Smooth muscle cell (in vitro differentiated cells): ENCODE data around the gene MCF2L. TPM values are rescaled to one million over a fixed set of nuclear protein-coding genes. Genes with fewer than 3 reads are reported as not detected.

Source experiments
- DNase-seq: peaks from one replicate; lab custom pipeline; 2025; ENCODE audit not compliant: unreplicated experiment; lab: John Stamatoyannopoulos, UW
- H2AFZ ChIP-seq: fragments of 200-600 bp; sonication (generic); 2 replicates; pipeline ENCODE4 v1.6.0; 2016; ENCODE audit warnings: antibody characterized with exemption, low read depth, mild to moderate bottlenecking
- H3F3A ChIP-seq: fragments of 200-600 bp; sonication (generic); 2 replicates; pipeline ENCODE4 v1.6.0; 2017; ENCODE audit warnings: antibody characterized with exemption, low read depth
- H3K27ac ChIP-seq: fragments of 200-600 bp; sonication (generic); 2 replicates; pipeline ENCODE4 v1.5.1; 2016; ENCODE audit warnings: low read depth, mild to moderate bottlenecking
- H3K27me3 ChIP-seq: fragments of 200-600 bp; sonication (generic); 2 replicates; pipeline ENCODE4 v1.6.1; 2016; ENCODE audit warnings: low read depth, mild to moderate bottlenecking
- H3K36me3 ChIP-seq: fragments of 200-600 bp; sonication (generic); 2 replicates; pipeline ENCODE4 v1.5.1; 2016; ENCODE audit warnings: low read depth
- H3K4me1 ChIP-seq: fragments of 200-600 bp; sonication (generic); 2 replicates; pipeline ENCODE4 v1.5.1; 2016; ENCODE audit warnings: low read depth
- H3K4me2 ChIP-seq: fragments of 200-600 bp; sonication (generic); 2 replicates; pipeline ENCODE4 v1.6.0; 2016; ENCODE audit warnings: mild to moderate bottlenecking
- H3K4me3 ChIP-seq: fragments of 200-600 bp; sonication (generic); 2 replicates; pipeline ENCODE4 v1.5.1; 2016; ENCODE audit warnings: mild to moderate bottlenecking
- H3K79me2 ChIP-seq: fragments of 200-600 bp; sonication (generic); 2 replicates; pipeline ENCODE4 v1.6.0; 2016; ENCODE audit warnings: low read depth, mild to moderate bottlenecking
- H3K9ac ChIP-seq: fragments of 200-600 bp; sonication (generic); 2 replicates; pipeline ENCODE4 v1.6.0; 2016; ENCODE audit warnings: low read depth
- H3K9me3 ChIP-seq: fragments of 200-600 bp; sonication (generic); replicated peaks from 2 replicates; pipeline ENCODE4 v1.5.1; 2016; ENCODE audit warnings: low read depth
- H4K20me1 ChIP-seq: fragments of 200-600 bp; sonication (generic); 2 replicates; pipeline ENCODE4 v1.6.0; 2016; ENCODE audit warnings: low read depth
- WGBS: methylation state at CpG from one replicate; pipeline ENCODE4 v1.1.7; 2016; ENCODE audit warnings: low lambda C conversion rate; 5-methylcytosine and 5-hydroxymethylcytosine counted together
- polyA plus RNA-seq: library from polyadenylated mRNA; unstranded; fragments of >200 nt; fragmentation: Nextera tagmentation; extraction: Ambion mirVana; gene quantifications from 2 replicates; pipeline ENCODE4 v1.2.1, GENCODE V29; 2016
- total RNA-seq: library from RNA; depleted of rRNA; stranded (reverse); fragments of >200 nt; gene quantifications from 2 replicates; pipeline ENCODE4 v1.2.3, GENCODE V29; 2014
- TF ChIP-seq, protein P1 (sequence below): fragments of 200-600 bp; sonication (generic); IDR thresholded peaks from 2 replicates; pipeline ENCODE4 v1.5.1; 2017; ENCODE audit warnings: borderline replicate concordance, mild to moderate bottlenecking, antibody characterized with exemption; ENCODE audit not compliant: insufficient read depth, poor library complexity, severe bottlenecking

MCF2L gene
- total and polyA plus RNA-seq, 2 experiments from 2014 or later: 0.54 to 7.6 TPM

DNA sequence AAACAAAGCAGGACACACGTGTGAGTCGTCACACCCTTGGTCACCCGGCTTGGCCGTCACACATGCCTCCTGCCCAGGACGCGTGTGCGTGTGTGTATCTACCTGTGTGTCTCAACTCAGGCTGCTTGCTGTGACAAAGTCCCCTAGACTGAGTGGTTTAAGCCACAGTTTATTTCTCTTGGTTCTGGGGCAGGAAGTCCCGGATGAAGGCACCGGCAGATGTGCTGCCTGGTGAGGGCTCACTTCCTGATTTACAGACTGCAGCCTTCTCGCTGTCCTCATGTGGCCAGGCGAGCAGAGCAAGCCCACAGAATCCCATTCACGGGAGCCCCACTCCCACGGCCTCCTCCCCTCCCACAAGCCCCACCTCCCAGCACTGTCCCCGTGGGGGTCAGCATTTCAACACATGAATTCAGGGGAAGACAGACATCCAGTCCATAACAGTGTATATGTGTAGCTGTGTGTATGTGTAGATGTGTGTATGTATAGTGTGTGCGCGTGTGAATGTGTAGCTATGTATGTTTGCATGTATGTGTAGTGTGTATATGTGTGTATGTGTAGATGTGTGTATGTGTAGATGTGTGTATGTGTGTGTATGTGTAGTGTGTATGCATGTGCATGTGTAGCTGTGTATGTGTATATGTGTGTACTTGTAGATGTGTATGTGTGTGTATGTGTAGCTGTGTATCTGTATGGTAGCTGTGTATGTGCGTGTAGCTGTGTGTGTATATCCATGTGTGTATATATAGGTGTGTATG, 51.5 kb downstream of the MCF2L start:
- H3K9me3 ChIP-seq: no peaks in the 10 kb centered on the region
- H4K20me1 ChIP-seq: no peaks in the 10 kb centered on the region
- no peak overlapping the region for H3K9ac ChIP-seq
- H3K4me3 ChIP-seq: no peak overlapping the region
- no peak overlapping the region for H2AFZ ChIP-seq
- no peaks in the 10 kb centered on the region for H3F3A ChIP-seq
- TF ChIP-seq, protein P1, sequence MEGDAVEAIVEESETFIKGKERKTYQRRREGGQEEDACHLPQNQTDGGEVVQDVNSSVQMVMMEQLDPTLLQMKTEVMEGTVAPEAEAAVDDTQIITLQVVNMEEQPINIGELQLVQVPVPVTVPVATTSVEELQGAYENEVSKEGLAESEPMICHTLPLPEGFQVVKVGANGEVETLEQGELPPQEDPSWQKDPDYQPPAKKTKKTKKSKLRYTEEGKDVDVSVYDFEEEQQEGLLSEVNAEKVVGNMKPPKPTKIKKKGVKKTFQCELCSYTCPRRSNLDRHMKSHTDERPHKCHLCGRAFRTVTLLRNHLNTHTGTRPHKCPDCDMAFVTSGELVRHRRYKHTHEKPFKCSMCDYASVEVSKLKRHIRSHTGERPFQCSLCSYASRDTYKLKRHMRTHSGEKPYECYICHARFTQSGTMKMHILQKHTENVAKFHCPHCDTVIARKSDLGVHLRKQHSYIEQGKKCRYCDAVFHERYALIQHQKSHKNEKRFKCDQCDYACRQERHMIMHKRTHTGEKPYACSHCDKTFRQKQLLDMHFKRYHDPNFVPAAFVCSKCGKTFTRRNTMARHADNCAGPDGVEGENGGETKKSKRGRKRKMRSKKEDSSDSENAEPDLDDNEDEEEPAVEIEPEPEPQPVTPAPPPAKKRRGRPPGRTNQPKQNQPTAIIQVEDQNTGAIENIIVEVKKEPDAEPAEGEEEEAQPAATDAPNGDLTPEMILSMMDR: no peak
- no peak overlapping the region for H3K27ac ChIP-seq
- DNase-seq: no peak
- H3K36me3 ChIP-seq: no peaks in the 10 kb centered on the region
- H3K4me2 ChIP-seq: no peak overlapping the region
- no peaks in the 10 kb centered on the region for H3K27me3 ChIP-seq
- peaks cover 20% of the 10 kb centered on the region for H3K4me1 ChIP-seq
- no peaks in the 10 kb centered on the region for H3K79me2 ChIP-seq
- 84% methylated on average over 17 of the region's 17 CpGs for WGBS

DNA sequence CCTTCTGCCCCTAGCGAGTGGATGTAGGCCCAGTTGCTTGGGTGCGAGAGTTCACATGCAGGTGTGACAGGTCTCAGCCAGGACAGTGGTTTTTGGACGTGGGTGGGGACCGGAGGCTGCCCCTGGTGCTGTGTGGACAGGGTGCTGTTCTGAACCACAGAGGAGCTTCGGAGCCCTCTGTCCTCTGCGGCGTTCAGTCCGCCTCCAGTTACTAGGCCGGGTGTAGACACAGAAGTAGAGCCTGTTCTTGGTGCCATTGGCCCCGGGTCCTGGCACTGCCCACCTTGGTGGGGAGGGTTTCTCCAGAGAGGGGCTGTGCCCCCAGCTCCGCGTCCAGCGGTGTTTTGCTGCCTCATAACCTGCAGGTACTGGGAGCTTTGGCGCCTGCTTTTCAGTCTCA, 52.4 kb downstream of the MCF2L start:
- peaks cover 20% of the 10 kb centered on the region for H3K4me1 ChIP-seq
- DNase-seq: no peak
- H3K36me3 ChIP-seq: no peaks in the 10 kb centered on the region
- no peaks in the 10 kb centered on the region for H3K79me2 ChIP-seq
- H2AFZ ChIP-seq: no peak overlapping the region
- H3K27ac ChIP-seq: no peak overlapping the region
- no peak overlapping the region for H3K4me3 ChIP-seq
- 92% methylated on average over 14 of the region's 14 CpGs for WGBS
- no peak overlapping the region for H3K4me2 ChIP-seq
- no peaks in the 10 kb centered on the region for H4K20me1 ChIP-seq
- H3K27me3 ChIP-seq: no peaks in the 10 kb centered on the region
- TF ChIP-seq, protein P1: no peak
- no peaks in the 10 kb centered on the region for H3K9me3 ChIP-seq
- H3K9ac ChIP-seq: no peak overlapping the region
- no peaks in the 10 kb centered on the region for H3F3A ChIP-seq

DNA sequence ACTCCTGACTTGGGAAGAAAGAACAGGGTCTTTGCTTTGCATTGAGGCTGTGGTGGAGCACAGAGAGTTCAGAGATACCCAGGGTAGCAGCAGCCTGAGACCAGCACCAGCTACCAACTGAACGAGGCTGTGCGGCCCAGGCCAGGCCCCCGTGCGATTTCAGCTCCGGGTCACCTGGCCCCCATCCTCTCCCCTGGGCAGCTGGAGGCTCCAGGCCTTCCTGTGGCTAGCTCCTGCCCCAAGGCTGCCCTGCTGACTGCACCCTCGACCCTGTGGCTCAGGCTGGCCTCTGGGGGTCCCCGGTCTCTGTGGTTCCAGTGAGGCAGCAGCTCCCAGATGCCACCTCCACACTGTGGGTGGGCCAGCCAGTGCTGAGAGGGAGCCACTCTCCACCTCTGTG, 52.8 kb downstream of the MCF2L start:
- no peaks in the 10 kb centered on the region for H3F3A ChIP-seq
- peaks cover 20% of the 10 kb centered on the region for H3K4me1 ChIP-seq
- no peaks in the 10 kb centered on the region for H3K36me3 ChIP-seq
- WGBS: 86% methylated on average over 7 of the region's 7 CpGs
- no peaks in the 10 kb centered on the region for H4K20me1 ChIP-seq
- H3K4me3 ChIP-seq: no peak overlapping the region
- H3K27ac ChIP-seq: no peak overlapping the region
- no peak for DNase-seq
- TF ChIP-seq, protein P1: no peak
- no peak overlapping the region for H3K4me2 ChIP-seq
- no peak overlapping the region for H3K9ac ChIP-seq
- no peaks in the 10 kb centered on the region for H3K27me3 ChIP-seq
- no peak overlapping the region for H2AFZ ChIP-seq
- H3K9me3 ChIP-seq: no peaks in the 10 kb centered on the region
- no peaks in the 10 kb centered on the region for H3K79me2 ChIP-seq

DNA sequence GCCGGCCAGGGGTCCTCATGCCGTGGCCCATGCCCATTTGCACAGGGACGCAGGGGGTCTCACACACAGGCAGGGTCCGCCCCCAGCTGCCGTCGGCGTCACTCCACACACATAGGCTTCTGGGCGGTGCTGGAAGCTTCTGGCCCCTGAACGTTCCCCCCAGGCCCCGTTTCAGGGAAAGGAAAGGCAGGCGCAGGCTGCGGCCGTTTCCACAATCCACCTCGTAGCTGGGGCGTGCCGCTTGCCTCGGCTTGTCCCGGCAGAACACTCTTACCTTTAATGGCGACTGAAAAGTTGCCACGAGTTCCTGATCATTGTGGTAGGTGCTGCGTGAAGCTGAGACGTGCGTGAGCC, 53.4 kb downstream of the MCF2L start:
- Histone ChIP-seq H3K36me3 (no peaks in the 10 kb centered on the region), H3K27ac (no peak overlapping the region), H3K9me3 (no peaks in the 10 kb centered on the region), H4K20me1 (no peaks in the 10 kb centered on the region), H3K4me1 (peaks cover 20% of the 10 kb centered on the region), H3F3A (no peaks in the 10 kb centered on the region), H3K79me2 (no peaks in the 10 kb centered on the region), H2AFZ (peak overlapping the region; percentile 37), H3K4me3 (no peak overlapping the region), H3K27me3 (no peaks in the 10 kb centered on the region), H3K4me2 (peak overlapping the region; percentile 54), H3K9ac (no peak overlapping the region)
- TF ChIP-seq, protein P1: no peak
- DNase-seq: no peak
- 49% methylated on average over 20 of the region's 23 CpGs for WGBS
